NCI-H345 treated with DMSO at 0.1 percent for 48 hours (cell line): ENCODE results near the gene IGF2.

Source experiments
- DNase-seq: peaks from one replicate; lab custom pipeline; 2025; ENCODE audit not compliant: unreplicated experiment; lab: John Stamatoyannopoulos, UW

IGF2 gene

DNA sequence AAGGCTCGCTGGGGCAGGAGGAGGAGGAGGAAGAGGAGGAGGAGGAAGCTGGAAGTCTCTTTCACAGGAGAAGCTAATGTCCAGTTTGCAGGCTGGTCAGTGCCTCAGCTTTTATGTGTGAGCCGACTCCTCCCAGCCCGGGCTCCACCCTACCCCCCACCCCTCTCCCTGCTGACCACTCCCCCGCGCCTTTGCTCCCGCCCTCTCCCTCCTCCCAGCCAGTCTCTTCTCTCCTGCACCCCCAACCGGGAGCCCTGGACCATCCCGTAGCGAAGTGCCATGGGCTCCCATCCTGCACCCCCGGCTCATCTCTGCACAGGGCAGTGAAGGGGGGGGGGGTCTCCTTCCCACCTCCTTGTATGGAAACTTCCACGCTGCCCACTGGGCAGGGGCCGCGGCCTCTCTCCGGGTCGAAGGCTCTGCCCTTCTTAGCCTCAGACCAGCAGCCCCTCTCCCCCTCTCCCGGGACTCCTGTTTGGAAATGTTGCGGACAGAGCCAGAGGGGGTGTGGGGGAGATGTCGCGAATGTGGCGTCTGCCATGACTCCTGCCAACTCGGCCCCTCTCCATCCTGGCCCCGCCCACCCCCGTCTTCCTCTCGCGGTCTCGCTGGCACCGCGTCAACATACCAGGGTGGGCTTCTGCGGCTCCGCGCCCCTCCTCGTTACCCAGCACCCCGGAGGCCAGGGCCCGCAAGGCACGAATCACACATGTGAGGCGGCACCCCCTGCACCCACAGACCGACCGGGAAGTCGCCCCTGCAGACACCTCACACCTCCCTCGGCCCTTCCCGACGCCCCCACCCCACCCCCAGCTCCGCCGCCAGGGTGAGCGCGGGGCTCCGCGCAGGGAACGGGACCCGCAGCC is 1.8 kb downstream of the IGF2 start:
- no peak for DNase-seq

DNA sequence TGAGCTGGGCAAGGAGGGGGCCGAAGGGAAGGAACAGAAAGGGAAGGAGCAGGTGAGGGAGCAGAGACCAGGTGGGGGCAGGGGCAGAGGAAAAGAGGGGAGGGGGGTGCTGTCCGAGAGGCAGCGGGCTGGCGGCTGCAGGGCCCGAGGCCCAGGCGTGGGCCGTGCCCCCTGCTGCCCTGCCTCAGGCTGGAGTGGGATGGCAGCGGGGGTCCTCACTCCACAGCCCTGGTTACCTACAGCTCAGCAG is 2.3 kb downstream of the IGF2 start:
- DNase-seq, result no peak

DNA sequence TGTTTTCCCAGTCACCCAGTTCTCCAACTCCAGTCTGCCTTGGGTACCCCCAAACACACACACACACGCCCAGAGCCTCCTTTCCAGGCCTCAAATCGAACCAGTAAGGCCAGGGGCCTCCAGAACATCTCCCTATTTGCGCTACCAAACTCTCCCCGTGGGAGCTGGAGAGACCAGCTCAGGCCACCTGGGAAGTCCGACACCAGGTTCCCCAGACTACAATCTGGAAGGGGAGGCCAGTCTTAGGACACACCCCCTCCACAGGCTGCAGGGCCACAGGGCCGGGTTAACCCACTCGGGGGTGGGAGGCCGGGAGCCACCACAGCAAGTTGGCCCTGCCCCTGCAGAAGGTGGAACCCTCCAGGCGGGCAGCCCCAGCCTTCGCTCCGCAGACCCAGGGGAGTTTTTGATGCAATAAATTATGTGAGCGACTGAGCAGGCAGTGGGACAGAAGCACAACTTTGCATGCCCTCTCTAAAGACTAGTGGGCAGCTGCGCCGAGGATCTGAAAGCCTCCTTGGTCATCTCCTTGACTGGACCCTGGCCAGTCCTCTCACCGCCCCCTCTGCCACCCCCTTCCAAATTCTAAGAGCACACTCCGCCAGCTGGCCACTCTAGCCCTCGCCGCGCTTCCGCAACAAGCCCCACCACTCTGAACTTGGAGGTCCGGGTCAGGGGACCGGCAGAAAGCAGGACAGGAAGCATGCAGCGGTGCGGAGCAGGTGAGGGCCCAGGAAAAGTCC is 2.8 kb downstream of the IGF2 start:
- no peak for DNase-seq

DNA sequence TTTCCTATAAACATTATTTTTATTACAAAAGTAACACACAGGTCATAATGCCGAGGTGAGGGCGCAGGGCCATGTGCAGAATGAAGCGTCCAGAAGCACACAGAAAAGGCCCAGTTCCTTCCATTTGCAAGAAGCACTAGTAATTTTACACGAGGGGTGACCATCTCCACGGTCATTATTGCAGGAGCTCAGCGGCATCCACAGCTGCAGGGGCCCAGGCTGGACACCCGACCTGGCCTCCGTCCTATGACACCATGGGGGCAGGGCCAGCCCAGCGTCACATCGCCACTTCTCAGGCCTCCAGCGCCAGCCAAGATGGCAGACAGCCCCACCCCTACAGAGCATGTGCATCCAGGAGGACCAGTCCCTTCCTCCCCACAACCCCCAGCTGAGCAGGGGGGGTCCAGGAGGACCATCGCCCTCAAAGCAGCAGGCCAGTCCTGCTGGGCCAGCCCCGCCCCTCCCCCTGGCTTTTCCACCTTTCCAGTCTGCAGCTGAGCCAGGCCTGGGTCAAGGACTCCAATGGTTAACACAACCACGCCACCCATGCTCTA is 3.5 kb downstream of the IGF2 start:
- DNase-seq, result no peak

DNA sequence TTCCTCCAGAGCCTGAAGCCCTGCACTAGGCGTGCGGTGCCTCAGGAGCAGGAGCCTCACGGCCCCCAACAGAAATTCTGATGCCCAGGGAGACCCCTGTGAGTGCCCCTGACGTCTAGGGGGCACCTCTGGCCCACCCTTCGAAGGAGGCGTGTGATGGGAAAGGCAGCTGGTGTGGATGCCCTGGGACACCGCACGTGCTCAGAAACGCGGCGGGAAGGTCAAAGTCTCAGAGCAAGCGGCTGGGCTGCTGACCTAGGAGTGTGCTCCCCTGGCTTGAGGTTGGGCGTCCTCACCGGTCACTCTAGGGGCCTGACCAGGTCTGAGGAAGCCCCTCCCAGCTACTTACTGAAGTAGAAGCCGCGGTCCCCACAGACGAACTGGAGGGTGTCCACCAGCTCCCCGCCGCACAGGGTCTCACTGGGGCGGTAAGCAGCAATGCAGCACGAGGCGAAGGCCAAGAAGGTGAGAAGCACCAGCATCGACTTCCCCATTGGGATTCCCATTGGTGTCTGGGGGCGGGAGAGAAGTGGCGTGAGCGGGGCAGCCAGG is 4.1 kb downstream of the IGF2 start:
- DNase-seq, result no peak

DNA sequence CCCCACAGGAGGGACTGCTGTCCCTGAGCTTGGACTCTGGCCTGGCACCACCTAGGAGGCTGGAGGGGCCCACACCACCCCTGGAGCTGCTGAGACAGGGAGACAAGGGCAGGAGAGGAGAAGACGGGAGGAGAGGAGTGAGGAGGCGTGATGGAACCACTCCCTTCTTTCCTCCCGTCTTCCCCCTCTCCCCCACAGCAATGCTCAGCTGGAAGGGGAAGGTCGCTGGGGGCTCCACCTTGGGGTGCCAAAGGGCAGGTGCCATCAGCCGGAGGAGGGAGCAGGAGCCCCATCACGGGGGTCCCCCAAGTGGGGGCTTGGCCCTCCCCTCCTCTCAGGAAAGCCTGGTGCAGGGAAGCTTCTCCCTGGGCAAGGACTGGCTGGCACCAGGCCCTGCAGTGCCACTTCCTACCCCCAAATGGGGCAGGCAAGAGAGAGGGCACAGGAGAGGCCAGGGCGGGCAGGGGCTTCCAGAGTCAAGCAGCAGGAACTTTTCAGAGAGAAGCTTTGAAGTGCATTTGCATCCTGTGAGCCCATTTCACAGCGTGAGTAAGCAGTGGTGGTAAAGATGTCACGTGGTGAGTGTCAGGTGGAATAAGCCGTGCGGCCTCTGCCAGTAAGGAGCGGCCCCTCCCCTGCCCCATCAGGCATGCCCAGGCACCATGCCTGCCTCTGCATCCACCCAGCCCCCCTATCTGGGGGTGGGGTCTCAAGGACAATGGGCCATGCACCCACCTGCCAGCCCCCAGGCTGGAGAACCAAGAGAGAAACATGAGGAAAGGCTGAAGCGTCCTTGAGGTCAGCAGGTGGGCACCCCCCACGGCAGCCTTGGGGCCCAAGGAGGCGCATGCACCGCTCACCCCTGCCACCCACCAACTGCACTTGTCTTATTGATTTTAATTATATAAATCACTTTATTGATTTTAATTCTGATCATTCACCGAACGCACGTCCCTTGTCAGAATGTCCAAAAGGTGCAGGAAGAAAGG is 4.9 kb downstream of the IGF2 start:
- DNase-seq, result no peak

DNA sequence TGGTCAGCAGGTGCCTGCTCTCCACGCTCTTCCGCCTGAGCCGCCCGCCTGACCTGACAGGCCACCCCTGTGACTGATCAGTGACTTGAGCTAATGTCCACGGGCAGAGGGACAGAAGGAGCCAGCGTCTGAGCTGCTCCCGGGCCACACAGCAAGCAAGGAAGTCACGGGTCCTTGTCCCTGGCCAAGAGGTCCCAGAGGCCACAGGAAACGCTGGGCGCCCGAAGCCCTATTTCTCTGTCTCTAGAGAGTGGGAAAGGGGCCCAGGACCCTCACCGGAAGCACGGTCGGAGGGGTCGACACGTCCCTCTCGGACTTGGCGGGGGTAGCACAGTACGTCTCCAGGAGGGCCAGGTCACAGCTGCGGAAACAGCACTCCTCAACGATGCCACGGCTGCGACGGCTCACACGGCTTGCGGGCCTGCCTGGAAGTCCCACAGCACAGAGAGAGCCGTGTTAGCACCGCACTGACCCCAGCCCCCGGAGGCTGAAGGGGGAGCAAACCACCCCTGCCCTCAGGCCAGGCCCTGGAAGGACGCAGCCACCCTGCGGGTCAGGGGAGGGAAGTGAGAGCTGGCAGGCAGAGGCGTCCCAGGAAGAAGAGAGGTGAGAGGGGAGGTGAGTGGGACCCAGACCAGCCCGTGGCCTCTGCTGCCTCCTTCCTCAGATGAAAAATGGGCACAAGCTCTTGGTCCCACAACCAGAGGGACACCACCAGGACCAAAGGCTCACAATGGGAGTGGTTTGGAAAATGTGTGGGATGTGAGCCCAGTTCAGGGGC is 5.8 kb downstream of the IGF2 start:
- no peak for DNase-seq

DNA sequence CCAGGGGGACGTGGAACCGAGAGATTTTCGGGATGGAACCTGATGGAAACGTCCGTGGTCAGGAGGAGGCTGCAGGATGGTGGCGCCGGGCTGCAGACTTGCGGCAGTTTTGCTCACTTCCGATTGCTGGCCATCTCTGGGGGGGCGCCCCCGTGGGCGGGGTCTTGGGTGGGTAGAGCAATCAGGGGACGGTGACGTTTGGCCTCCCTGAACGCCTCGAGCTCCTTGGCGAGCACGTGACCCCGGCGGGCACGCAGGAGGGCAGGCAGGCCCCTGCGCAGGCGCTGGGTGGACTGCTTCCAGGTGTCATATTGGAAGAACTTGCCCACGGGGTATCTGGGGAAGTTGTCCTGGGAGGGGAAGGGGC is 6.3 kb downstream of the IGF2 start:
- DNase-seq, result no peak

DNA sequence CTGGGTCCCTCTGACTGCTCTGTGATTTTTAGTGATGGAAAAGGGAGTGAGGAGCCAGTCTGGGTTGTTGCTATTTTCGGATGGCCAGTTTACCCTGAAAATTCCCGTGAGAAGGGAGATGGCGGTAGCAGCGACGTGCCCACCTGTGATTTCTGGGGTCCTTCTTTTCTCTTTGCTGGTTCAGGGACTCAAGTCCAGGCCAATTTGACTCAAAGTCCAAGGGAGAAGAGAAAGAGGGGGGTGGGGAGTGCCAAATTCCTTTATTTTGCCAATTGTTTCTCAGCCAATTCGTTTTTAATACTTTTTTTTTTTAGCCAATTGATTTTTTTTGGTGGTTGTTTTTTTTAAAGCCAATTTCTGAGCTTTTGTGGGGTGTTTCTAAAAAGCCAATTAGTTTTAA is 6.9 kb downstream of the IGF2 start:
- DNase-seq, result no peak

DNA sequence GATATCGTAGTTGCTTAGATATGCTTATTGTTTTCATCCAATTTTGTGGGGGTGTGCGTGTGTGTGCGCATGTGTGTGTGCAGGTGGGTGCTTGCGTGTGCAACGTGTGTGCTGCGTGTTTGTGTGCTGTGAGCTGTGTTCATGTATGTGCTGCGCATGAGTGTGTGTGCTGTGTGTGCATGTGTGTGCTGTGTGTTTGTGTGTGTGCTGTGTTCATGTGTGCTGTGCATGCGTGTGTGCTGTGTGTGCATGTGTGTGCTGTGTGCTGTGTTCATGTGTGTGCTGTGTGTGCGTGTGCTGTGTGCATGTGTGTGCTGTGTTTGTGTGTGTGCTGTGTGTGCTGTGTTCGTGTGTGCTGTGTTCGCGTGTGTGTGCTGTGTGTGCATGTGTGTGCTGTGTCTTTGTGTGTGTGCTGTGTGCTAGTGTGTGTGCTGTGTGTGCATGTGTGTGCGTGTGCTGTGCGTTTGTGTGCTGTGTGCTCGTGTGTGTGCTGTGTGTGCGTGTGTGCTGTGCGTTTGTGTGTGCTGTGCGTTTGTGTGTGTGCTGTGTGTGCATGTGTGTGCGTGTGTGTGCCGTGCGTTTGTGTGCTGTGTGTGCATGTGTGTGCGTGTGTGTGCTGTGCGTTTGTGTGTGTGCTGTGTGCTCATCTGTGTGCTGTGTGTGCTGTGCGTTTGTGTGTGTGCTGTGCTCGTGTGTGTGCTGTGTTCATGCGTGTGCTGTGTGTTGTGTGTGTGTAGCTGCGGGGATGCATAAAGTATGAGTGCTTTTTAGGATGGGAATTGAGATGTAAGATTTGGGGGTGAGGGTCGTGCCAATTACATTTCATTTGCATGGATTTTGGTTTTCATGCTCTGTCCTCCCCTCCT is 7.6 kb downstream of the IGF2 start:
- DNase-seq, result no peak

DNA sequence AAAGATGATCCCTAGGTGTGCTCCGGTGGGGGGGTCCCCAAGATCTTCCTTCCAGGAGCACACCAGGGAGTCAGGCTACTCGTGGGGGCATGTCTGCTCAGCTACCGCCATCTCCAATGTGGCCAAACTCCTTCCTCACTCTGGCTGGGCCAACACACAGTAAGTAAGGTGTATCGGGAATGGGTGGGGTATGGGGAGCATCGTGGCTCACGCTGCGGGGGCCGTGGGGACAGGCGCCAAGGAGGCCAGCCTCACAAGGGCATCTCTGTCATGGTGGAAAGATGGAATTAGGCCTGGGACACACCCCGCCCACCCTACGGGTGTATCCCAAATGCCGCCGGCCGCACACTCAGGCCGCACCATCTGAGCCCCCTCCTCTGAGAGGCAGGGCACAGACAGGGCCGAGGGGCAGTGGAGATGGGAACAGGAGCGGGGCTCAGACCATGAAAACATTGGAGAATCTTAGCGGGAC is 8.3 kb downstream of the IGF2 start:
- DNase-seq, result no peak

DNA sequence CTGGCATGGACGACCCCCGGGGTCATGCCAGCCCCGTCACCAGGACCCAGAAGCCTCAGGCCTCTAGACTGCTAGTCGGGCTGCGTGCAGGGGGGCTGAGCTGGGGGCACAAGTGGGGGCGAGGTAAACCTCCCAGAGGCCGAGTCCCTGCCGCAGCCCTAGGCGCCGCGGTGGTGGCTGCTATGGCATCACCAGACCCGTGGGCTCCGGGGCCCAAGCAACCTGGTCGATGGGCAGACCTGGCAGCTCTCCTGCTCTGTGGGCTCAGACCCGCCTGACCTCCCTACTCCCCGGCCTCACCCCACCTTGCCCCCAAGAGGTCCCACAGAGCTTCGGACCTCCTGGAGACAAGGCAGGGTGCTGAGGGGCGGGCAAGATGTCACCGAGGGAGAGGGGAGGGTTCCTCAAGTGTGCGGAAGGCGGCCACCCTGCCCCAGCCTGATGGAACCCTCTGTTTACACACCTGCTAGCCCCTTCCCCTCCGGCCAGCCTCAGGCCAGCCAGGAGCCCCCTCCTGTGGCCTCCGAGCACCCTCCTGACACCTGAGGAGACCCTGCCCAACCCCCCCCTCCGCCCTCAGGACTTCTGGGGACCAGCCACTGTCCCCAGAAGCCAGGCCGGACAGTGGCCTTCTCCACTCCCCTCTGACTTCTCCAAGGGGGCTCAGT is 9.4 kb downstream of the IGF2 start:
- no peak for DNase-seq

DNA sequence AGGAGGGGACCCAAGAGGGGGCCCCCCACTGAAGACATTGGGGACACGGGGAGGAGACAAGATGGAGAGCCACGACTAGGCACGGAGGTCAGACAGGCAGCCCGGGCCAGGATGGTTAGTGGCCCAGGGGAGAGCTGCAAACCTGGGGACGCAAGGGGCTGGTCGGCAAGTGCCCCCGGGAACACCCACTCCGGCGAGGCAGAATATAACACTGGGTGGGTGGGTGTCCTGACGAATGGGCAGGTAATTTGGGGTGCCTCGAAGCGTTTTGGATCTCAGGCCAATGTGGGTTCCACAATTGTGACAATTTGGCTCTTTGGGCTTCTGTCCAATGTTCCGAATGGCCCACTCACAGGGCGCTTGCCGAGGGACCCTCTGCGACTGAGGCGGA is 9.9 kb downstream of the IGF2 start:
- no peak for DNase-seq

DNA sequence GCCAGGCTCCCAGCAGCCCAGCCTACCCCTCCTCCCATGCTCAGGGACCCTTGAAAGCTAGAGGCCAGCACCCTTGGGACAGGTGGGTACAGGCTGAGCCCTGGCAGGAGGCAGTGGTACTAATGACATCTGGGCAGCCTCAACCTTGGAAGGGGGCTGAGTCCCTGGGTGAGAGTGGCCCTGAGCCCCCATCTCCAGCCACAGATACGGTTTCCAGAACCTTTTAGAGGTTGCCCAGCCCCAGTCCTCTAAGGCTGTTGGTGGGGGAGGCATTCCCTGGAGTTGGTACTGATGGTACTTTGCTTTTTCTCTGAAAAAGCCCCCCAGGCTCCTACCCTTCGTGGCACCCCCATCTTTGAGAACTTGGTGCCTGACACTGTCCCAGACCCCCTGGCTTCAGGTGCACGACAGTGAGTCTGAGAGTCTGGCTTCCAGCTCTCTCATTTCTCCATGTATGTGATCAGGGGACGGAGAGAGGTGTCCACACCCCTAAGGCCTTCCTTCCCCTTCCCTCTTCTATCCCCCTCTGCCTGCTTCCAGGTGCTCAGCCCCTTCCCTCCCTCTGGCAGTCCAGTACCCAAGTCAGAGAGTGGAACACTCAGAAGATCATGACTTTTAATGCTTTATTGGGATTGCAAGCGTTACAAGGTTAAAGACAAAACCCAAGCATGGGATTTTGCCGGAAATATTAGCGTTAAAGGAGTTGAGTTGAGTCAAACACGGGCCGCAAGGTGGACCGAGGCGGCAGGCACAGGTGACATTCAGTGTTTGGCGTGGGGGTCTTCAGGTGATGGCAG is 10.5 kb downstream of the IGF2 start:
- DNase-seq, result no peak

DNA sequence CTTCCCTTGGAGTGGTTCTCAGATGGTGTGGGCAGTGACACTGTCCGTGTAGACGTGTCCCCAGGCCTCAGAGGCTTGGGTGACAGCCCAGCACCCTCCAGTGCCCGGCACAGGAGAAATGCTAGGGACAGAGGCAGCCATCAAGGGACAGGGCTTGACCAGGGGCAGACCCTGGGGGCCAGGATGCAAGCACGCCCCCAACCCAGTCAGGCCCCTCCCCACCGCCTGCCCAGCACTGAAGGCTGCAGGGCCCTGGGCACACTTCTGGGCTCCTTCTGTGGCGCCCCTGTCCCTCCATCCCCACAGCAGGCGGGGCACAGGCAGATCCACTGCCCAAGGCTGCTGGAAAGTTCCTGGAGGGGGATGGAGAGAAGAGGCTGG is 11.1 kb downstream of the IGF2 start:
- DNase-seq, result no peak

DNA sequence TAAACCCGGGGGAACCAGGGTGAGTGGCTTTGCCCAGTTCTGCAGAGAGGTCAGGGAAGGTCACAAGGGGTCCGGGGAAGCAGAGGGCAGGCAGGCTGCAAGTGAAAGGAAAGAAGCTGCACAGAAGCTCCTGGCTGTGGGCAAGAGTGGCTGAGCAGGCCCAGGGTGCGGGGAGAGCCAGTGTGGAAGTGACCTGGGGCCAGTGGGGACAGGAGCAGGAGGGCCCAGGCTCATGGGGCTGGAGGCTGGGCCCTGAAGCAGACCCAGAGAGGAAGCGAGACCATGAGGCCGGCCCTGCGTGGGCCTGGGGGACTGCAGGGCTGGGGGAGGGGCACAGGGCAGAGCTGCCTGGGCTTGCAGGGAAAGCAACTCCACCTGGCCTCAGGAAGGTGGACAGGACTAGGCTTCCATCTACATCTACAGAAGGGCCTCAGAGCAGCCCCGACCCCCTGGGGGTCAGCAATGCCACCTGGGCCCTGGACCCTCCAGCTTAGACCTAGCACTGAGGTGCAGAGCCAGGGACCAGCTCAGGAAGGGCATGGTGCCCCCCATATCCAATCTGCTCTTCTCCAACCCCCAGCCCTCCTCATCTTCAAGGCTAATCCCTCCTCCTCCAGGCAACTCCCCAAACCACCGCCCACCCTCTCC is 11.6 kb downstream of the IGF2 start:
- no peak for DNase-seq

DNA sequence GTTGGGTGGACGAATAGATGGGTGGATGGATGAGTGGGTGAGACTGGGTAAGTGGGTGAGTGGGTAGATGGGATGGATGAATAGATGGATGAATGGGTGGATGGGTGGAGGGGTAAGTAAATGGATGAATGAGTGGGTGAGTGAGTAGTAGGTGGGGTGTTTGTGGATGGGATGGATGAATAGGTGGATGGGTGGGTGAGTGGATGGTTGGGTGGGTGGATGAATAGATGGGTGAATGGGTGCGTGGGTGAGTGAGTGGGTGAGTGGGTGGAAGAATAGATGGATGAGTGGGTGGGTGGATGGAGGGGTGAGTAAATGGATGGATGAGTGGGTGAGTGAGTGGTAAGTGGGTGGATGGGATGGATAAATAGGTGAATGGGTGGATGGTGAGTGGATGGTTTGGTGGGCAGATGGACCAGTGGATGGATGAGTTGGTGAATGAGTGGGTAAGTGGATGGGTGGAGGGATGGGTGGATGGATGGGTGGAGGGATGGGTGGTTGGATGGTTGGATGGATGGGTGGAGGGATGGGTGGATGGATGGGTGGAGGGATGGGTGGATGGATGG is 12.6 kb downstream of the IGF2 start:
- no peak for DNase-seq
